HL-60 (cell line): ENCODE data around the gene AK4.

Source experiments
- DNase-seq, 2 experiments: peaks; one replicate each; pipeline ENCODE4 v3.0.0-alpha.2; 2010 to 2020; ENCODE audit warnings: low read depth in 1 of 2, low spot score in 1 of 2
- H3K27ac ChIP-seq: fragments of 250-450 bp; sonication (Bioruptor Pico); replicated peaks from 2 replicates; pipeline ENCODE4 v1.5.1; 2020; ENCODE audit warnings: mild to moderate bottlenecking, moderate library complexity
- H3K27me3 ChIP-seq: fragments of 250-450 bp; sonication (Bioruptor Pico); 2 replicates; pipeline ENCODE4 v1.5.1; 2021; ENCODE audit warnings: mild to moderate bottlenecking, moderate library complexity; ENCODE audit not compliant: insufficient read depth, poor library complexity, severe bottlenecking
- H3K4me3 ChIP-seq: replicated peaks from 2 replicates; pipeline ENCODE4 v1.5.1; 2011; ENCODE audit warnings: mild to moderate bottlenecking, control low read depth, low read length; ENCODE audit not compliant: insufficient read depth
- CTCF ChIP-seq: IDR thresholded peaks from one replicate; pipeline ENCODE4 v1.5.1; 2011; ENCODE audit warnings: low read length, control low read depth, inconsistent platforms; ENCODE audit not compliant: insufficient read depth
- GABPA ChIP-seq: IDR thresholded peaks from 2 replicates; pipeline ENCODE4 v1.6.1; 2012; ENCODE audit warnings: low read depth
- POLR2AphosphoS5 ChIP-seq: IDR thresholded peaks from 2 replicates; pipeline ENCODE4 v1.6.1; 2012; ENCODE audit warnings: low read depth
- REST ChIP-seq: IDR thresholded peaks from 2 replicates; pipeline ENCODE4 v1.6.1; 2012; ENCODE audit warnings: low read depth; ENCODE audit not compliant: insufficient replicate concordance
- SPI1 ChIP-seq: IDR thresholded peaks from 2 replicates; pipeline ENCODE4 v1.6.1; 2012; ENCODE audit warnings: low read depth, mild to moderate bottlenecking, borderline replicate concordance

The AK4 gene

GRCh38 chr1:65213271-65214023, 65.4 kb downstream of the AK4 start:
- TF ChIP-seq GABPA (no peak), POLR2AphosphoS5 (no peak), SPI1 (no peak), CTCF (no peak), REST (no peak)
- no peak overlapping the region for H3K4me3 ChIP-seq
- no peak for DNase-seq
- H3K27me3 ChIP-seq, result no peaks in the 10 kb centered on the region
- no peak overlapping the region for H3K27ac ChIP-seq

DNA sequence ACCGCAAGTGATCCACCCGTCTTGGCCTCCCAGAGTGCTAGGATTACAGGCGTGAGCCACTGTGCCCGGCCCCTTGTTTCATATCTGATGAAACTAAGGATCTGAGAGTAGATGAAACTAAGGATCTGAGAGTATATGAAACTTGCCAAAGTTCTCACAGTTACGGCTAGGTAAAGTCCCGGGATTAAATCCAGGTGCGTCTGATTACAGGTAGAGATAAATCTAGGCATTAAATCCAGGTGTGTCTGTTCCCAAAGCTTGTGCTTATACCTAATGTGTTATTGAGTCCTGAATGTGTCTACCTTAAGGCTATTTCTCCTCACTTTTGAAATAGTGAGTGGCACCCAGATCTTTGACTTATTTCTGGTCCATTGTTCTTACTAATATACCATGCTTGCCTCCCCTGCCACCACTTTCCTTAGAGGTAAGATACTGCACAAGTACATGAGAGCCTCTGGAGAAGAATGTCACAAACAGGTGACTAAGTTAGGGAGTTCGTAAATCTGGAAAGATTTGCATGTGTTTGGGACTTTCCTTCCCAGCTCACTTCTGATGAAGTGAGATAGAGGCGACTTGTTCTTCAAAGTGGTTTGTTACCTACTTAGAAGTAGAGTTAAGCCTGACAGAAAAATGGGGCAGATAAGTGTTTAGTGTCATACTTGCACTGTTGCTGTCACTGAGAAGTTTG, 66.5 kb downstream of the AK4 start:
- no peak for TF ChIP-seq GABPA
- TF ChIP-seq CTCF, result no peak
- no peak for TF ChIP-seq REST
- TF ChIP-seq POLR2AphosphoS5, result no peak
- TF ChIP-seq SPI1, result no peak
- Histone ChIP-seq H3K4me3 (no peak overlapping the region), H3K27ac (no peak overlapping the region), H3K27me3 (no peaks in the 10 kb centered on the region)
- DNase-seq, result no peak

DNA sequence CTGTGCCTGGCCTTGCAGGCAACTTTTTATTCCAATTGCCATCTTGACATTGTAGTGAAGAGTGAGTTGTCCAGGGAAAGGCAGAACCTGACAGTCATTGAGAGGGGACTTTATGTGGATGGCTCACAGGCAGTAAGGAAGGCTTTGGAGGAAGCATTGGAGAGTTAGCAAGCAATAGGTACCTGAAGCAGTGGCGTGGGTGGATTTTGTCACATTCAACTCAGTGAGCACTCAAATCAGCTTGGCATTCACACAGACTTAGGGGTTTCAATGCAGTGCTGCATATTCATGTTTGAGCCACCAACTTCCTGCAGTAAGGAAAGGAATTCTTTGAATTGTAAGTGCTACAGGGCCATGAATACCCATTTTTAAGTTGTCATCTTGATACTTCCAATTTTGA, 69.0 kb downstream of the AK4 start:
- Histone ChIP-seq H3K27me3 (no peaks in the 10 kb centered on the region), H3K4me3 (no peak overlapping the region), H3K27ac (no peak overlapping the region)
- TF ChIP-seq POLR2AphosphoS5 (no peak), CTCF (no peak), SPI1 (no peak), REST (no peak), GABPA (no peak)
- no peak for DNase-seq
